NB4 (cell line): ENCODE results near the gene NXN.

ENCODE experiments used
- POLR2A ChIP-seq: IDR thresholded peaks from 2 replicates; pipeline ENCODE4 v1.6.1; 2011; ENCODE audit warnings: mild to moderate bottlenecking; ENCODE audit not compliant: insufficient read length; ENCODE audit errors: extremely low read depth
- TF ChIP-seq, protein P1 (sequence below): IDR thresholded peaks from one replicate; pipeline ENCODE4 v1.5.1; 2012; ENCODE audit warnings: low read depth, low read length
- TF ChIP-seq, protein P2 (sequence below): IDR thresholded peaks from 2 replicates; pipeline ENCODE4 v1.6.1; 2011; ENCODE audit warnings: low read depth, low read length

DNA sequence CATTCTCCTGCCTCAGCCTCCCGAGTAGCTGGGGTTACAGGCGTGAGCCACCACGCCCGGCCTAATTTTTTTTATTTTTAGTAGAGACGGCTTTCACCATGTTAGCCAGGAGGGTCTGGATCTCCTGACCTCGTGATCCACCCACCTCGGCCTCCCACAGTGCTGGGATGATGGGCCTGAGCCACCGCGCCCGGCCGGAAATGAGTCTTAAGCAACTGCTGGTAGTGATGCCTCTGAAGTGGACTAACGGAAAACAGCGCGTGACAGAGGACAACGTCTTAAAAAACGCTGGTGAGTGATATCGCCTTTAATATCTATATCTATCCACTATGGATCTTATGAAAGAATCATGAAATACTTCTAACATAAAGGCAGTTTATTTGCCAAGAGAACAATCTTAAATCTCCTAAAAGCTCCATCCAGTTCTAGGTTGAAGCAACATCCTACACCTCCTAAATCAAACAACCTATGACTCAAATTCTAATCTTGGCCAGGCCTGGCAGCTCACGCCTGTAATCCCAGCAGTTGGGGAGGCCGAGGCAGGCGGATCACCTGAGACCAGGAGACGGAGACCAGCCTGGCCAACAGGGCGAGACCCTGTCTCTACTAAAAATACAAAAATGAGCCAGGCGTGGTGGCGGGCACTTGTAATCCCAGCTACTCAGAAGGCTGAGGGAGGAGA is 69.8 kb downstream of the NXN start:
- TF ChIP-seq, protein P1, sequence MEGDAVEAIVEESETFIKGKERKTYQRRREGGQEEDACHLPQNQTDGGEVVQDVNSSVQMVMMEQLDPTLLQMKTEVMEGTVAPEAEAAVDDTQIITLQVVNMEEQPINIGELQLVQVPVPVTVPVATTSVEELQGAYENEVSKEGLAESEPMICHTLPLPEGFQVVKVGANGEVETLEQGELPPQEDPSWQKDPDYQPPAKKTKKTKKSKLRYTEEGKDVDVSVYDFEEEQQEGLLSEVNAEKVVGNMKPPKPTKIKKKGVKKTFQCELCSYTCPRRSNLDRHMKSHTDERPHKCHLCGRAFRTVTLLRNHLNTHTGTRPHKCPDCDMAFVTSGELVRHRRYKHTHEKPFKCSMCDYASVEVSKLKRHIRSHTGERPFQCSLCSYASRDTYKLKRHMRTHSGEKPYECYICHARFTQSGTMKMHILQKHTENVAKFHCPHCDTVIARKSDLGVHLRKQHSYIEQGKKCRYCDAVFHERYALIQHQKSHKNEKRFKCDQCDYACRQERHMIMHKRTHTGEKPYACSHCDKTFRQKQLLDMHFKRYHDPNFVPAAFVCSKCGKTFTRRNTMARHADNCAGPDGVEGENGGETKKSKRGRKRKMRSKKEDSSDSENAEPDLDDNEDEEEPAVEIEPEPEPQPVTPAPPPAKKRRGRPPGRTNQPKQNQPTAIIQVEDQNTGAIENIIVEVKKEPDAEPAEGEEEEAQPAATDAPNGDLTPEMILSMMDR: no peak
- no peak for TF ChIP-seq POLR2A
- TF ChIP-seq, protein P2, sequence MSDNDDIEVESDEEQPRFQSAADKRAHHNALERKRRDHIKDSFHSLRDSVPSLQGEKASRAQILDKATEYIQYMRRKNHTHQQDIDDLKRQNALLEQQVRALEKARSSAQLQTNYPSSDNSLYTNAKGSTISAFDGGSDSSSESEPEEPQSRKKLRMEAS: no peak
